CD4-positive, alpha-beta T cell (primary cell): ENCODE results near the gene C21orf58. TPM values are rescaled to one million over a fixed set of nuclear protein-coding genes. Genes with fewer than 3 reads are reported as not detected.
"Not testable (repeated sequence)": the region's sequence is repeated elsewhere in the genome, so short reads cannot be mapped to it uniquely, and the experiment has no call there.

Experiments
- ATAC-seq: fragments of 200-7000 bp; cut with Tn5 transposase; one replicate; pipeline ENCODE4 v1.10.0; 2022; ENCODE audit warnings: mild to moderate bottlenecking; ENCODE audit not compliant: poor library complexity
- CTCF ChIA-PET: fragments of 350-600 bp; sonication (Branson Sonifier 250); formaldehyde crosslinking; loops from one replicate; lab custom pipeline; 2021; ENCODE audit warnings: antibody characterized with exemption, inconsistent platforms; lab: Charles Lee
- POLR2A ChIA-PET: fragments of 350-600 bp; sonication (Branson Sonifier 250); formaldehyde crosslinking; loops from one replicate; lab custom pipeline; 2021; ENCODE audit warnings: antibody characterized with exemption, inconsistent platforms; lab: Charles Lee
- DNase-seq, 14 experiments: peaks; one replicate each; pipeline ENCODE4 v3.0.0-alpha.2; 2013 to 2020; ENCODE audit warnings: mixed read lengths in 2 of 14
- H3K27ac ChIP-seq, 2 donors: one replicate each; pipeline versions ENCODE4 v1.5.1 to v1.7.0; 2013; ENCODE audit warnings: low read length in 2 of 2, low read depth in 1 of 2, mild to moderate bottlenecking in 1 of 2
- H3K27me3 ChIP-seq, 2 experiments: 1 replicate in 1 of 2; 2 replicates in 1 of 2; pipeline versions ENCODE4 v1.6.1 to v1.7.0; 2013; ENCODE audit warnings: low read length in 2 of 2, control low read depth in 1 of 2, mild to moderate bottlenecking in 1 of 2, moderate library complexity in 1 of 2; ENCODE audit not compliant: insufficient read depth in 2 of 2, control insufficient read depth in 1 of 2
- H3K36me3 ChIP-seq: one replicate; pipeline ENCODE4 v1.6.1; 2013; ENCODE audit warnings: low read length, control low read depth; ENCODE audit not compliant: insufficient read depth
- H3K4me1 ChIP-seq: one replicate; pipeline ENCODE4 v1.6.1; 2013; ENCODE audit warnings: low read length, control low read depth; ENCODE audit not compliant: insufficient read depth
- H3K4me3 ChIP-seq: one replicate; pipeline ENCODE4 v1.5.1; 2013; ENCODE audit warnings: mild to moderate bottlenecking, low read length, moderate library complexity
- H3K9me3 ChIP-seq, 2 experiments: 1 replicate in 1 of 2; 2 replicates in 1 of 2; pipeline versions ENCODE4 v1.6.1 to v1.7.0; 2013; ENCODE audit warnings: low read length in 2 of 2, mild to moderate bottlenecking in 2 of 2, control low read depth in 1 of 2, moderate library complexity in 1 of 2; ENCODE audit not compliant: control insufficient read depth in 1 of 2, insufficient read depth in 1 of 2
- H3K27ac Mint-ChIP-seq: one replicate; pipeline ENCODE4 v1.8.0; 2020; ENCODE audit warnings: mixed read lengths
- H3K27me3 Mint-ChIP-seq: one replicate; pipeline ENCODE4 v1.8.0; 2021; ENCODE audit warnings: mixed read lengths
- H3K36me3 Mint-ChIP-seq: one replicate; pipeline ENCODE4 v1.8.0; 2021; ENCODE audit warnings: low read depth, mixed read lengths
- H3K4me1 Mint-ChIP-seq: one replicate; pipeline ENCODE4 v1.8.0; 2021; ENCODE audit warnings: low read depth, mixed read lengths
- H3K4me3 Mint-ChIP-seq: one replicate; pipeline ENCODE4 v1.8.0; 2020; ENCODE audit warnings: mild to moderate bottlenecking, mixed read lengths
- H3K9me3 Mint-ChIP-seq: one replicate; pipeline ENCODE4 v1.8.0; 2020; ENCODE audit warnings: mixed read lengths
- intact Hi-C, 2 experiments: fragments of 100-400 bp; cut with DNase I in 1 of 2; cut with micrococcal nuclease in 1 of 2; formaldehyde crosslinking; loops; one replicate each; pipeline versions ENCODE4 v1.15.1 to v1.9.0; 2023 to 2025; cut with DNase I, micrococcal nuclease
- total RNA-seq, 174 experiments: library from RNA in 2 of 174; stranded (reverse) in 2 of 174; gene quantifications; one replicate each; pipeline ENCODE4 v1.2.3 and lab custom pipeline; 2021 to 2026
- TF ChIP-seq, protein P1 (sequence below): fragments of 200-600 bp; IDR thresholded peaks from one replicate; pipeline ENCODE4 v1.8.0; 2022; ENCODE audit warnings: antibody characterized with exemption, mild to moderate bottlenecking

The C21orf58 gene
- total RNA-seq, 2 experiments from 2014 or later = 2.0 to 2.8 TPM

GRCh38 chr21:46312949-46313348 is 10.7 kb downstream of the C21orf58 start:
- no peak for DNase-seq
- peaks cover 0 to 3% of the 10 kb centered on the region in 2 experiments for H3K9me3 ChIP-seq
- Mint-ChIP-seq H3K36me3 (no peaks in the 10 kb centered on the region), H3K4me3 (no peak overlapping the region), H3K27me3 (no peaks in the 10 kb centered on the region), H3K4me1 (no peaks in the 10 kb centered on the region), H3K27ac (no peak overlapping the region), H3K9me3 (no peaks in the 10 kb centered on the region)
- CTCF ChIA-PET = no interaction called here
- no peak for ATAC-seq
- no peaks in the 10 kb centered on the region for H3K36me3 ChIP-seq
- POLR2A ChIA-PET = no interaction called here
- TF ChIP-seq, protein P1, sequence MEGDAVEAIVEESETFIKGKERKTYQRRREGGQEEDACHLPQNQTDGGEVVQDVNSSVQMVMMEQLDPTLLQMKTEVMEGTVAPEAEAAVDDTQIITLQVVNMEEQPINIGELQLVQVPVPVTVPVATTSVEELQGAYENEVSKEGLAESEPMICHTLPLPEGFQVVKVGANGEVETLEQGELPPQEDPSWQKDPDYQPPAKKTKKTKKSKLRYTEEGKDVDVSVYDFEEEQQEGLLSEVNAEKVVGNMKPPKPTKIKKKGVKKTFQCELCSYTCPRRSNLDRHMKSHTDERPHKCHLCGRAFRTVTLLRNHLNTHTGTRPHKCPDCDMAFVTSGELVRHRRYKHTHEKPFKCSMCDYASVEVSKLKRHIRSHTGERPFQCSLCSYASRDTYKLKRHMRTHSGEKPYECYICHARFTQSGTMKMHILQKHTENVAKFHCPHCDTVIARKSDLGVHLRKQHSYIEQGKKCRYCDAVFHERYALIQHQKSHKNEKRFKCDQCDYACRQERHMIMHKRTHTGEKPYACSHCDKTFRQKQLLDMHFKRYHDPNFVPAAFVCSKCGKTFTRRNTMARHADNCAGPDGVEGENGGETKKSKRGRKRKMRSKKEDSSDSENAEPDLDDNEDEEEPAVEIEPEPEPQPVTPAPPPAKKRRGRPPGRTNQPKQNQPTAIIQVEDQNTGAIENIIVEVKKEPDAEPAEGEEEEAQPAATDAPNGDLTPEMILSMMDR = no peak
- H3K4me3 ChIP-seq = no peak overlapping the region
- H3K4me1 ChIP-seq = no peaks in the 10 kb centered on the region
- intact Hi-C loops = no loop called here
- H3K27ac ChIP-seq = no peak overlapping the region
- H3K27me3 ChIP-seq = no peaks in the 10 kb centered on the region

DNA sequence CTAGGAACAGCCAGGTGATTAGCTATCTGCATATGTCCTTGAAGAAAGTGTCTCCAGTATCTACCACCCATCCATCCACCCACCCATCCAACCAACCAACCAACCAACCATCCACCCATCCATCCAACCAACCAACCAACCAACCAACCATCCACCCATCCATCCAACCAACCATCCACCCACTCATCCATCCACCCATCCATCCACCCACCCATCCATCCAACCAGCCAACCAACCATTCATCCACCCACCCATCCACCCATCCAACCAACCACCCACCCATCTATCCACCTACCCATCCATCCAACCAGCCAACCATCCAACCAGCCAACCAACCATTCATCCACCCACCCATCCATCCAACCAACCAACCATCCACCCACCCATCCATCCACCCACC is 12.1 kb downstream of the C21orf58 start:
- CTCF ChIA-PET = no interaction called here
- Mint-ChIP-seq H3K27me3 (no peaks in the 10 kb centered on the region), H3K4me3 (no peak overlapping the region), H3K9me3 (no peaks in the 10 kb centered on the region), H3K36me3 (peaks cover 4% of the 10 kb centered on the region), H3K27ac (no peak overlapping the region), H3K4me1 (no peaks in the 10 kb centered on the region)
- intact Hi-C loops = no loop called here
- POLR2A ChIA-PET = no interaction called here
- Histone ChIP-seq H3K27ac (no peak overlapping the region), H3K27me3 (no peaks in the 10 kb centered on the region), H3K36me3 (no peaks in the 10 kb centered on the region), H3K4me1 (no peaks in the 10 kb centered on the region), H3K9me3 (peaks cover 0 to 3% of the 10 kb centered on the region in 2 experiments), H3K4me3 (no peak overlapping the region)
- no peak for ATAC-seq
- DNase-seq = no peak
- TF ChIP-seq, protein P1 = no peak

- ATAC-seq, CTCF ChIA-PET, H3K27ac ChIP-seq, H3K36me3 Mint-ChIP-seq, DNase-seq, H3K36me3 ChIP-seq, POLR2A ChIA-PET, H3K4me1 Mint-ChIP-seq, H3K9me3 Mint-ChIP-seq, intact Hi-C loops, H3K4me3 Mint-ChIP-seq, H3K27me3 Mint-ChIP-seq, H3K4me1 ChIP-seq, H3K27ac Mint-ChIP-seq, H3K27me3 ChIP-seq, H3K4me3 ChIP-seq, H3K9me3 ChIP-seq: not testable (repeated sequence)
Measured at GRCh38 chr21:46310260-46310659, 13.4 kb downstream of the C21orf58 start.

- Histone ChIP-seq H3K4me3 (no peak overlapping the region), H3K27ac (no peak overlapping the region), H3K27me3 (no peaks in the 10 kb centered on the region), H3K9me3 (peaks cover 0 to 3% of the 10 kb centered on the region in 2 experiments), H3K36me3 (peaks cover 5% of the 10 kb centered on the region), H3K4me1 (no peaks in the 10 kb centered on the region)
- intact Hi-C loops = no loop called here
- ChIA-PET POLR2A (no interaction called here), CTCF (no interaction called here)
- ATAC-seq (no peak), DNase-seq (no peak)
- TF ChIP-seq, protein P1 = no peak
- Mint-ChIP-seq H3K36me3 (peaks cover 10% of the 10 kb centered on the region), H3K27ac (no peak overlapping the region), H3K27me3 (no peaks in the 10 kb centered on the region), H3K4me1 (no peaks in the 10 kb centered on the region), H3K4me3 (no peak overlapping the region), H3K9me3 (no peaks in the 10 kb centered on the region)
Measured at GRCh38 chr21:46308431-46308830, 15.2 kb downstream of the C21orf58 start.
